PFSK-1 (cell line): ENCODE data around the gene SPECC1.

ENCODE experiments used
- FOXP2 ChIP-seq: optimal IDR thresholded peaks from 2 replicates; pipeline ENCODE3; 2011; ENCODE audit warnings: borderline replicate concordance, control low read depth, inconsistent platforms; ENCODE audit not compliant: insufficient read depth; ENCODE audit errors: extremely low read length, extremely low read depth
- POLR2AphosphoS5 ChIP-seq: IDR thresholded peaks from 2 replicates; pipeline ENCODE4 v1.6.1; 2012; ENCODE audit warnings: low read depth, mild to moderate bottlenecking, control low read depth, low read length, moderate library complexity
- REST ChIP-seq, 2 experiments: IDR thresholded peaks; 2 replicates each; pipeline versions ENCODE4 v1.6.1 to v1.8.0; 2011 to 2012; ENCODE audit warnings: low read depth in 2 of 2, low read length in 2 of 2, control low read depth in 1 of 2, inconsistent platforms in 1 of 2, mild to moderate bottlenecking in 1 of 2, moderate library complexity in 1 of 2; ENCODE audit not compliant: insufficient read depth in 1 of 2
- SIN3A ChIP-seq: IDR thresholded peaks from 2 replicates; pipeline ENCODE4 v1.6.1; 2012; ENCODE audit warnings: mild to moderate bottlenecking, low read length, moderate library complexity, borderline replicate concordance; ENCODE audit not compliant: insufficient read depth
- TAF1 ChIP-seq: IDR thresholded peaks from 2 replicates; pipeline ENCODE4 v1.6.1; 2012; ENCODE audit warnings: low read length, control low read depth, borderline replicate concordance; ENCODE audit not compliant: insufficient read depth

Gene SPECC1

GRCh38 chr17:20262226-20263114 is 253.3 kb downstream of the SPECC1 start:
- TF ChIP-seq SIN3A, result no peak
- no peak for TF ChIP-seq POLR2AphosphoS5

DNA sequence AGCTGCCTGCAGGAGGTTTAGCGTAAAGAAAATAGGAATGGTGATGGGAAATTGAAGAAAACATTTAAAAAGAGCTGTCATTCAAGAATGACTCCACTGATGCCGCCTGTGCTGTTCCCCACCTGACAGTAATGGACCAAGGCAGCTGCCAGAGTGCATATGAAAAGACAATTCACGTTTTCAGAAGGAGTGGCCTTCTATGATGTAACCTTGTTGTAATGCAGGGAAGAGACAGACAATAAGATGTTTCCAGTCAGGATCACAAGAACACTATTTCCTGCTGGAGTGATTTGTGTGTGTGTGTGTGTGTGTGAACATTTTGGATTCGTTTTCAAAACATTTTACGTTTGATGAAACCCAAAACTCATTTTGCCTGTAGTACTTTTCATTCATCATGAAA is 254.4 kb downstream of the SPECC1 start:
- TF ChIP-seq TAF1 (no peak), POLR2AphosphoS5 (no peak), SIN3A (no peak), REST (IDR thresholded peaks at IDR 0.05; ENCODE audit: insufficient read depth in 1 of 2, low read depth in 2 of 2, low read length in 2 of 2) (no peak), FOXP2 (no peak)

DNA sequence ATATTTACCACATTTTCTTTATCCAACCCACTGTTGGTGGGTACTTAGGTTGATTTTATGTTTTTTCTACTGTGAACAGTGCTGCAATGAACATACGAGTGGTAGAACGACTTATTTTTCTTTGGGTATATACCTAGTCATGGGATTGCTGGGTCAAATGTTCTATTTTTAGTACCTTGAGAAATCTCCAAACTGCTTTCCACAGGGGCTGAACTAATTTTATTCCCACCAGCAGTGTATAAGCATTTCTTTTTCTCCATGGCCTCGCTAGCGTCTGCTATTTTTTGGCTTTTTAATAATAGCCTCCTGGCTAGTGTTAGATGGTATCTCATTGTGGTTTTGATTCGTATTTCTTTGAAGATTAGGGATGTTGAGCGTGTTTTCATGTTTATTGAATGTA is 255.8 kb downstream of the SPECC1 start:
- TF ChIP-seq REST (IDR thresholded peaks at IDR 0.05; ENCODE audit: insufficient read depth in 1 of 2, low read depth in 2 of 2, low read length in 2 of 2), result no peak
- no peak for TF ChIP-seq FOXP2
- TF ChIP-seq POLR2AphosphoS5, result no peak
- TF ChIP-seq TAF1, result no peak
- no peak for TF ChIP-seq SIN3A

GRCh38 chr17:20266806-20267458 is 257.8 kb downstream of the SPECC1 start:
- TF ChIP-seq FOXP2 (no peak), TAF1 (no peak), POLR2AphosphoS5 (no peak), SIN3A (no peak), REST (IDR thresholded peaks at IDR 0.05; ENCODE audit: insufficient read depth in 1 of 2, low read depth in 2 of 2, low read length in 2 of 2) (no peak)

DNA sequence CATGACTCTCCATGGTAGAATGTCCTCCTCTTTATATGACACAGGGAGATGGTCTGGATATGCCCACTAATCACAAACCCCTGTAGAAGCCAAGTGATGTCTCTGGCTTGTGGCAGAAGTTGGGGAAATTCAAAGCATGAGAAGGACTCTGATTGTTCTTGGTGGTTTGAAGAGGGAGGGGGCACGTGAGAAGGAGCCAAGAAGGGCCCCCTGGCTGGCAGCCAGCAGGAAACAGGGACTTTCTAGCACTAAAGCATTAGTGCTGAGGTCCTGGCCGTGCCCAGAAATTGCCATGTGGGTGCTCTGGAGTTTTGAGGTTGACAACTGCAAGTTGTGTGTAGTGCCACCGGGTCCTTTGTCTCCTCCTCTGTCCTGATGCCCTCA is 258.3 kb downstream of the SPECC1 start:
- TF ChIP-seq FOXP2, result no peak
- TF ChIP-seq POLR2AphosphoS5, result no peak
- TF ChIP-seq TAF1, result no peak
- no peak for TF ChIP-seq SIN3A
- no peak for TF ChIP-seq REST (IDR thresholded peaks at IDR 0.05; ENCODE audit: insufficient read depth in 1 of 2, low read depth in 2 of 2, low read length in 2 of 2)
